PFSK-1 (cell line): Measurements from ENCODE around the gene SYNGR1.

Source experiments
- FOXP2 ChIP-seq: optimal IDR thresholded peaks from 2 replicates; pipeline ENCODE3; 2011; ENCODE audit warnings: borderline replicate concordance, control low read depth, inconsistent platforms; ENCODE audit not compliant: insufficient read depth; ENCODE audit errors: extremely low read length, extremely low read depth
- POLR2AphosphoS5 ChIP-seq: IDR thresholded peaks from 2 replicates; pipeline ENCODE4 v1.6.1; 2012; ENCODE audit warnings: low read depth, mild to moderate bottlenecking, control low read depth, low read length, moderate library complexity
- REST ChIP-seq, 2 experiments: IDR thresholded peaks; 2 replicates each; pipeline versions ENCODE4 v1.6.1 to v1.8.0; 2011 to 2012; ENCODE audit warnings: low read depth in 2 of 2, low read length in 2 of 2, control low read depth in 1 of 2, inconsistent platforms in 1 of 2, mild to moderate bottlenecking in 1 of 2, moderate library complexity in 1 of 2; ENCODE audit not compliant: insufficient read depth in 1 of 2
- SIN3A ChIP-seq: IDR thresholded peaks from 2 replicates; pipeline ENCODE4 v1.6.1; 2012; ENCODE audit warnings: mild to moderate bottlenecking, low read length, moderate library complexity, borderline replicate concordance; ENCODE audit not compliant: insufficient read depth
- TAF1 ChIP-seq: IDR thresholded peaks from 2 replicates; pipeline ENCODE4 v1.6.1; 2012; ENCODE audit warnings: low read length, control low read depth, borderline replicate concordance; ENCODE audit not compliant: insufficient read depth

Gene SYNGR1

GRCh38 chr22:39349506-39349966, 255 bp upstream of the SYNGR1 start:
- no peak for TF ChIP-seq SIN3A
- TF ChIP-seq POLR2AphosphoS5: no peak
- TF ChIP-seq TAF1: no peak
- no peak for TF ChIP-seq FOXP2
- TF ChIP-seq REST (IDR thresholded peaks at IDR 0.05; ENCODE audit: insufficient read depth in 1 of 2, low read depth in 2 of 2, low read length in 2 of 2): no peak

- TF ChIP-seq REST (IDR thresholded peaks at IDR 0.05; ENCODE audit: insufficient read depth in 1 of 2, low read depth in 2 of 2, low read length in 2 of 2) (no peak), FOXP2 (no peak), SIN3A (no peak), POLR2AphosphoS5 (no peak), TAF1 (no peak)
Measured at GRCh38 chr22:39350757-39351688, 1.2 kb downstream of the SYNGR1 start.

DNA sequence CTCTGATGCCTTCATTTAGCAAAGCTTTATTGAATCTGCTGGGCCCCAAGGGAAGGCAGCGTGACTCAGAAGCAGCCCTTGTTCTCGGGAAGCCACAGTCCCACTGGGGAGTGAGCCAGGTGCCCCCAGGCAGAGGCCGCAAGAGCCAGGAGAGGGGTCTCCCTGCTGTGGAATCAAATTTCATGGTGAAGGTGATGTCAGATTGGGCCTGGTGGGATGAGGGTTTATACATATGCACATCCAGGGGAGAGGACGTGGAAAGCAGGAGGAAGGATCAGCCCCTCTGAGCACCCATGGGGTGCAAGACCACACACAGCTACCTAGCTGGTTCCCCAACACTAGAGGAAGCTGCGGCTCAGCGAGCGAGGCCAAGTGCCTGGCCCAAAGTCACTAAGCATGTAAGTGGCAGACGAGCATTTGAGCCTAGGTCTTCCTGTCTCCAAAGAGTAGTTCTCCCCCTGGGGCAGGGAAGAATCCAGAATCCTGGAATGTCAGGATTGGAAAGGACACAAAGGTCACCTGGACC, 2.0 kb downstream of the SYNGR1 start:
- TF ChIP-seq SIN3A (no peak), TAF1 (no peak), REST (IDR thresholded peaks at IDR 0.05; ENCODE audit: insufficient read depth in 1 of 2, low read depth in 2 of 2, low read length in 2 of 2) (no peak), POLR2AphosphoS5 (no peak), FOXP2 (no peak)

- TF ChIP-seq FOXP2 (no peak), POLR2AphosphoS5 (no peak), REST (IDR thresholded peaks at IDR 0.05; ENCODE audit: insufficient read depth in 1 of 2, low read depth in 2 of 2, low read length in 2 of 2) (no peak), SIN3A (no peak), TAF1 (no peak)
Measured at GRCh38 chr22:39352306-39352891, 2.6 kb downstream of the SYNGR1 start.
